K562 (cell line): ENCODE measurements around the gene MCEMP1. TPM values are rescaled to one million over a fixed set of nuclear protein-coding genes. Genes with fewer than 3 reads are reported as not detected.
A peak's percentile ranks its signal among the peaks of the same experiment; 100 is the strongest.

ENCODE experiments used
- E2F6 ChIP-seq, 2 experiments: IDR thresholded peaks; 2 replicates each; pipeline ENCODE4 v1.6.1; 2011; ENCODE audit warnings: borderline replicate concordance in 1 of 2, control low read depth in 1 of 2, low read depth in 1 of 2, low read length in 1 of 2, mild to moderate bottlenecking in 1 of 2, mixed read lengths in 1 of 2, moderate library complexity in 1 of 2; ENCODE audit not compliant: insufficient read depth in 1 of 2, insufficient read length in 1 of 2, poor library complexity in 1 of 2, severe bottlenecking in 1 of 2; ENCODE audit errors: extremely low read depth in 1 of 2
- GATAD2B ChIP-seq: fragments of 450-650 bp; IDR thresholded peaks from 2 replicates; pipeline ENCODE4 v1.6.1; 2017; ENCODE audit warnings: mild to moderate bottlenecking, borderline replicate concordance
- HCFC1 ChIP-seq: IDR thresholded peaks from 2 replicates; pipeline ENCODE4 v1.6.1; 2012; ENCODE audit warnings: low read depth, low read length, improper control_type of control experiment
- HDAC3 ChIP-seq: fragments of 450-650 bp; IDR thresholded peaks from 2 replicates; pipeline ENCODE4 v1.6.1; 2018; ENCODE audit warnings: borderline replicate concordance, mild to moderate bottlenecking, moderate library complexity; ENCODE audit not compliant: partially characterized antibody
- HNRNPLL ChIP-seq: fragments of 200-400 bp; formaldehyde crosslinking; IDR thresholded peaks from 2 replicates; pipeline ENCODE4 v1.6.1; 2017; ENCODE audit warnings: low read length, low read depth, mild to moderate bottlenecking; ENCODE audit not compliant: poor library complexity, severe bottlenecking
- MAFG ChIP-seq: fragments of 450-650 bp; conservative IDR thresholded peaks from 2 replicates; pipeline ENCODE4 v1.6.1; 2016; ENCODE audit warnings: missing genetic modification characterization, missing compliant biosample characterization
- polyA plus RNA-seq, 8 experiments: library from polyadenylated mRNA; depleted of rRNA in 4 of 8; stranded (reverse) in 5 of 8; unstranded in 3 of 8; fragments of >200 nt; fragmentation: Nextera tagmentation in 2 of 8; fragmentation: Illumina TruSeq in 1 of 8; extraction: Ambion mirVana in 2 of 8; extraction: Trizol in 1 of 8; gene quantifications; 2 replicates each; pipeline versions ENCODE4 v1.2.1 to v1.2.3, GENCODE V29; 2011 to 2014; ENCODE audit warnings: inconsistent platforms in 1 of 8, missing spikeins in 1 of 8
- total RNA-seq, 7 experiments: library from RNA; depleted of rRNA in 6 of 7; stranded (reverse); fragments of >200 nt in 6 of 7; fragmentation: Illumina TruSeq in 2 of 7; extraction: Trizol in 2 of 7; gene quantifications; 2 replicates each; pipeline versions ENCODE4 v1.2.1 to v1.2.3, GENCODE V29; 2011 to 2021; ENCODE audit warnings: low replicate concordance in 1 of 7
- TF ChIP-seq, protein P1 (sequence below), 2 experiments: fragments of 250-450 bp in 1 of 2; fragments of 450-650 bp in 1 of 2; sonication (Bioruptor Pico) in 1 of 2; IDR thresholded peaks; 2 replicates each; pipeline versions ENCODE4 v1.6.1 to v1.8.0; 2016 to 2021; ENCODE audit warnings: mild to moderate bottlenecking in 2 of 2, moderate library complexity in 2 of 2, missing compliant biosample characterization in 1 of 2, missing genetic modification characterization in 1 of 2
- TF ChIP-seq, protein P2 (sequence below): sonication (generic); formaldehyde crosslinking; IDR thresholded peaks from 2 replicates; pipeline ENCODE4 v1.8.0; 2022; ENCODE audit warnings: mild to moderate bottlenecking, missing genetic modification reagents, borderline replicate concordance

Gene MCEMP1
- total and polyA plus RNA-seq, 9 of the 15 experiments (the other 6 are each of a cell fraction or from before 2014, with no cell fraction given) = 0.11 to 1.8 (median 0.51) TPM

- TF ChIP-seq, protein P1, sequence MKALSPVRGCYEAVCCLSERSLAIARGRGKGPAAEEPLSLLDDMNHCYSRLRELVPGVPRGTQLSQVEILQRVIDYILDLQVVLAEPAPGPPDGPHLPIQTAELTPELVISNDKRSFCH (CRISPR knock-in tag; IDR thresholded peaks at IDR 0.05) = no peak
- TF ChIP-seq, protein P1 (tag; IDR thresholded peaks at IDR 0.05) = peak; percentile 71; the same call in 1 of the 2 replicates
- TF ChIP-seq E2F6 (IDR thresholded peaks at IDR 0.05; ENCODE audit: borderline replicate concordance in 1 of 2, extremely low read depth in 1 of 2, insufficient read depth in 1 of 2, insufficient read length in 1 of 2, low read depth in 1 of 2, low read length in 1 of 2, poor library complexity in 1 of 2, severe bottlenecking in 1 of 2) (peak in 1 of 2 experiments; percentile 32), GATAD2B (peak; percentile 95), HDAC3 (no peak), HNRNPLL (peak; percentile 57), MAFG (tag) (no peak), HCFC1 (peak; percentile 35; the same call in 1 of the 2 replicates)
- TF ChIP-seq, protein P2, sequence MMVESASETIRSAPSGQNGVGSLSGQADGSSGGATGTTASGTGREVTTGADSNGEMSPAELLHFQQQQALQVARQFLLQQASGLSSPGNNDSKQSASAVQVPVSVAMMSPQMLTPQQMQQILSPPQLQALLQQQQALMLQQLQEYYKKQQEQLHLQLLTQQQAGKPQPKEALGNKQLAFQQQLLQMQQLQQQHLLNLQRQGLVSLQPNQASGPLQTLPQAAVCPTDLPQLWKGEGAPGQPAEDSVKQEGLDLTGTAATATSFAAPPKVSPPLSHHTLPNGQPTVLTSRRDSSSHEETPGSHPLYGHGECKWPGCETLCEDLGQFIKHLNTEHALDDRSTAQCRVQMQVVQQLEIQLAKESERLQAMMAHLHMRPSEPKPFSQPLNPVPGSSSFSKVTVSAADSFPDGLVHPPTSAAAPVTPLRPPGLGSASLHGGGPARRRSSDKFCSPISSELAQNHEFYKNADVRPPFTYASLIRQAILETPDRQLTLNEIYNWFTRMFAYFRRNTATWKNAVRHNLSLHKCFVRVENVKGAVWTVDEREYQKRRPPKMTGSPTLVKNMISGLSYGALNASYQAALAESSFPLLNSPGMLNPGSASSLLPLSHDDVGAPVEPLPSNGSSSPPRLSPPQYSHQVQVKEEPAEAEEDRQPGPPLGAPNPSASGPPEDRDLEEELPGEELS = no peak
Observed at GRCh38 chr19:7680606-7681339, 3.9 kb downstream of the MCEMP1 start, which contains the start of gene TRAPPC5 (continued).
